ENCODE measurements around the gene L3MBTL4.

DNA sequence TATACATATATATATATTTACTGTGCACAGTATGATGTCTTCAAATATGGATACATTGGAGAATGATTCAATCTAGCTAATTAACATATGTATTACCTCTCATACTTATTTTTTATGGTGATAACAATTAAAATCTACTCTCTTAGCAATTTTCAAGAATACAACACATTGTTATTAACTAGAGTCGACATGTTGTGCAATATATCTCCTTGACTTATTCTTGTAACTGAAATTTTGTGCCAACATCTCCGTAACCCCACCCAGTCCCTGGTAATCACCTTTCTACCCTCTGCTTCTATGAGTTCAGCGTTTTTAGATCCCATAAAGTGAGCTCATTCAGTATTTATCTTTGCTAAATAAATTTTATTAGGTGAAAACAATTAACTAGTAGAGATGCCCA lies 303.0 kb downstream of the L3MBTL4 start:
- TF ChIP-seq EZH2 (IDR thresholded peaks at IDR 0.05), result no peak
- no peak for TF ChIP-seq POLR2AphosphoS5 (IDR thresholded peaks at IDR 0.05; ENCODE audit: low read depth, low read length)
- no peak for TF ChIP-seq SRF (IDR thresholded peaks at IDR 0.05; ENCODE audit: low read depth)
- TF ChIP-seq, protein P1, sequence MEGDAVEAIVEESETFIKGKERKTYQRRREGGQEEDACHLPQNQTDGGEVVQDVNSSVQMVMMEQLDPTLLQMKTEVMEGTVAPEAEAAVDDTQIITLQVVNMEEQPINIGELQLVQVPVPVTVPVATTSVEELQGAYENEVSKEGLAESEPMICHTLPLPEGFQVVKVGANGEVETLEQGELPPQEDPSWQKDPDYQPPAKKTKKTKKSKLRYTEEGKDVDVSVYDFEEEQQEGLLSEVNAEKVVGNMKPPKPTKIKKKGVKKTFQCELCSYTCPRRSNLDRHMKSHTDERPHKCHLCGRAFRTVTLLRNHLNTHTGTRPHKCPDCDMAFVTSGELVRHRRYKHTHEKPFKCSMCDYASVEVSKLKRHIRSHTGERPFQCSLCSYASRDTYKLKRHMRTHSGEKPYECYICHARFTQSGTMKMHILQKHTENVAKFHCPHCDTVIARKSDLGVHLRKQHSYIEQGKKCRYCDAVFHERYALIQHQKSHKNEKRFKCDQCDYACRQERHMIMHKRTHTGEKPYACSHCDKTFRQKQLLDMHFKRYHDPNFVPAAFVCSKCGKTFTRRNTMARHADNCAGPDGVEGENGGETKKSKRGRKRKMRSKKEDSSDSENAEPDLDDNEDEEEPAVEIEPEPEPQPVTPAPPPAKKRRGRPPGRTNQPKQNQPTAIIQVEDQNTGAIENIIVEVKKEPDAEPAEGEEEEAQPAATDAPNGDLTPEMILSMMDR (IDR thresholded peaks at IDR 0.05 in 2 of 3, conservative IDR thresholded peaks at IDR 0.05 in 1 of 3; ENCODE audit: borderline replicate concordance in 1 of 3, insufficient read depth in 1 of 3, low read depth in 2 of 3, low read length in 2 of 3), result no peak
- TF ChIP-seq, protein P2, sequence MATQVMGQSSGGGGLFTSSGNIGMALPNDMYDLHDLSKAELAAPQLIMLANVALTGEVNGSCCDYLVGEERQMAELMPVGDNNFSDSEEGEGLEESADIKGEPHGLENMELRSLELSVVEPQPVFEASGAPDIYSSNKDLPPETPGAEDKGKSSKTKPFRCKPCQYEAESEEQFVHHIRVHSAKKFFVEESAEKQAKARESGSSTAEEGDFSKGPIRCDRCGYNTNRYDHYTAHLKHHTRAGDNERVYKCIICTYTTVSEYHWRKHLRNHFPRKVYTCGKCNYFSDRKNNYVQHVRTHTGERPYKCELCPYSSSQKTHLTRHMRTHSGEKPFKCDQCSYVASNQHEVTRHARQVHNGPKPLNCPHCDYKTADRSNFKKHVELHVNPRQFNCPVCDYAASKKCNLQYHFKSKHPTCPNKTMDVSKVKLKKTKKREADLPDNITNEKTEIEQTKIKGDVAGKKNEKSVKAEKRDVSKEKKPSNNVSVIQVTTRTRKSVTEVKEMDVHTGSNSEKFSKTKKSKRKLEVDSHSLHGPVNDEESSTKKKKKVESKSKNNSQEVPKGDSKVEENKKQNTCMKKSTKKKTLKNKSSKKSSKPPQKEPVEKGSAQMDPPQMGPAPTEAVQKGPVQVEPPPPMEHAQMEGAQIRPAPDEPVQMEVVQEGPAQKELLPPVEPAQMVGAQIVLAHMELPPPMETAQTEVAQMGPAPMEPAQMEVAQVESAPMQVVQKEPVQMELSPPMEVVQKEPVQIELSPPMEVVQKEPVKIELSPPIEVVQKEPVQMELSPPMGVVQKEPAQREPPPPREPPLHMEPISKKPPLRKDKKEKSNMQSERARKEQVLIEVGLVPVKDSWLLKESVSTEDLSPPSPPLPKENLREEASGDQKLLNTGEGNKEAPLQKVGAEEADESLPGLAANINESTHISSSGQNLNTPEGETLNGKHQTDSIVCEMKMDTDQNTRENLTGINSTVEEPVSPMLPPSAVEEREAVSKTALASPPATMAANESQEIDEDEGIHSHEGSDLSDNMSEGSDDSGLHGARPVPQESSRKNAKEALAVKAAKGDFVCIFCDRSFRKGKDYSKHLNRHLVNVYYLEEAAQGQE (IDR thresholded peaks at IDR 0.05; ENCODE audit: low read depth), result no peak
- TF ChIP-seq, protein P3, sequence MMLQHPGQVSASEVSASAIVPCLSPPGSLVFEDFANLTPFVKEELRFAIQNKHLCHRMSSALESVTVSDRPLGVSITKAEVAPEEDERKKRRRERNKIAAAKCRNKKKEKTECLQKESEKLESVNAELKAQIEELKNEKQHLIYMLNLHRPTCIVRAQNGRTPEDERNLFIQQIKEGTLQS (IDR thresholded peaks at IDR 0.05), result no peak
- TF ChIP-seq JUND (IDR thresholded peaks at IDR 0.05), result no peak
- no peak for TF ChIP-seq ZNF274 (IDR thresholded peaks at IDR 0.05; ENCODE audit: low read depth, low read length)
